GM21737 (cell line): ENCODE measurements around the gene PSMA6.
"Not testable (repeated sequence)": the region's sequence is repeated elsewhere in the genome, so short reads cannot be mapped to it uniquely, and the experiment has no call there.

Experiments used
- ATAC-seq: cut with Tn5 transposase; IDR thresholded peaks from one replicate; pipeline ENCODE4 v1.9.1; 2021; ENCODE audit warnings: mild to moderate bottlenecking, moderate library complexity; ENCODE audit not compliant: unreplicated experiment

PSMA6 gene

DNA sequence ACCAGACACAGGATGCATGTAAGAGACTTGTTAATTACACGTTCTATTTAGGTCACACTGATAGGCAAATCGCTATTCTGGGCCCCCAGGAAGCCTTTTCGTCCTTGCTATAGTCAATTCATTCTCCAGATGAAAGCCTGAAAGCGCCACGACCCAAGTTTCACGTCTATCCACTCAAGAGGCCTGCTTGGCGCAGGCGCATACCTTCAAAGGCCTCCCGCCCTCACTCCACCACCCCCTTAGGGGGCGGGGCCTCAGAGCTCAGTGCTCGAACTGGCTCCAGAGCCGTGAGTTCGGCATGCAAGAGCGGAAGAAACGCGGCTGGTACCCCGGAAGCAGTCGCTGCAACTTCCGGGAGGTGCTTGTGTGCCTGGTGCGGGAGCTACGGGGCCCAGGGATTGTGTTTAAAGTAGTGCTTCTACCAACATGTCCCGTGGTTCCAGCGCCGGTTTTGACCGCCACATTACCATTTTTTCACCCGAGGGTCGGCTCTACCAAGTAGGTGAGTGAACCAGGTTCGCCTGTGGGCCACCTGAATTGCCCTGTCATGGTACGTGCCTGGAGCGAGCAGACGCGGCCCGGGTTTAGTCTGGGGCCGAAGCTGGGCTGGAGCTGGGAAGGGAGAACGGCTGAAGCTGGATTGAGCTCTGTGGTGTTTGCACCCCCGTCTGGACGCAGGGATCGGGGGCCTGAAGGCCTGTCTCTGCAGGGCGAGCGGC lies at the start of gene PSMA6:
Gene PSMA6, plus strand, starts transcription at position 332 of the 719 bp plus-strand sequence. Its CDS starts 95 bp downstream, at position 427.
- ATAC-seq, result peak; percentile 93

DNA sequence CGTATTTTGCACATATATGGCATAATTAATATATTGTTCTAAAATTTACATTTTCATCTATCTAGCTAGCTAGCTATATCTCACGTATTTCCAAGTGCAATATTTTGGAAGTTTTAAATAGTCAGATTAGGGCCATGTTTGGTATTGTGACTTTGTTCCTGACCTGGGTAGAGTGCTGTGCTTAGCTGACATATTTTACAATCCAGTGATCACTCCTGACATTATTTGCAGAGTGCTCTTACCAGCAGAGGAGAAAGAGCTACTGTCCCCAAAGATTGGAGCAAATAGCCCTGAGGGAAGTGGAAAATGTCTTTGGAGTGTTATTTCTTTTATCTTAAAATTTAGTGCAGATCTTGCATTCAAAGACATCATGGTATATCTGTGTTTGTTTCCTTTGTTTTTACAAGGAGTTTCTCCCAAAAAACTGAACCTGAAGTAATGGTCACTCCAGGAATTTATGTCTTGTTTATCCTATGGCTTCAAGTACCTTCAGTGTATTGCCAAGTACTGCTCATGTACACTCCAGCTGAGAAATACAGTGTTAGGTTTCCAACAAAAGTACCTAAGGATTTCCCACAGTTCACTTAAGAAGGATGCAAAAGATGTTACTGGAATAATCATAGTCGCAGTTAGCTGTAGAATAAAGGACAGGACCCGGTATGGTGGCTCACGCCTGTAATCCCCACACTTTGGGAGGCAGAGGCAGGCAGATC lies 49.4 kb upstream of the PSMA6 start:
- no peak for ATAC-seq

DNA sequence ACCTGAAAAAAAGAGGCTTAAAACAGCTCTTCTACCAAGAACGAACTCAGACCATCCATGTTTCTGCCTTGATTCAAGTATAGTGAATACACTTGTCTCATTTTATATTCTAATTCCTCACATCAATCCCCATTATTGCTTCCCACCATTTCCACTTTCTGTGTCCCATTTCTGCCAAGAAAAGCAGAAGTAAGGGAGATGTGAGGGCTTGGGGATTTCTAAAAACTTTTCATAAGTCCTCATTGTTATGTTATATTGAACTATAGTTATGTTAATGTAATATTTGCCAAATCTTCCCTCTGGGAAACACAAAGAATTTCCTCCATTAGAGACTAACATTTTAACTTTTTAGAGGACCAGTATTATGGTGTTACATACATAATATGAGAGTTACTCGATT lies 48.2 kb upstream of the PSMA6 start:
- ATAC-seq, result no peak

DNA sequence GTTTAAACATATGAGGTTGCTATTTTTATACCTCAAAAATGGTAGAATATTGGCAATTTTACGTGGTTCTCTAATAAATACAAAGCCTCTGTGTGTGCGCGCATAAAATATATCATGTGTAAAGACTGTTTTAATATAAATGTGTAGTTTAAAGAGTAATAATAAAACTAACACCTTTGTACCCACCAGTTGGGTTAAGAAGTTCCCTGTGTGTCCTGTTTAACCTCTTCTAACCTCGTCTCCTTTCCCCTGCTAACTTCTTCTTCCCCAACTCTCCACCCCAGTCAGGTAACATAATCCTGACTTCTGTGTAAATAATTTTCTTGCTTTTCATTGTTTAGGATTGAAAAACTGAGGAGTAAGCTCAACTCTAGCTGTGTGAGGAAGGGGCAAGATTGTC lies 47.6 kb upstream of the PSMA6 start:
- no peak for ATAC-seq

DNA sequence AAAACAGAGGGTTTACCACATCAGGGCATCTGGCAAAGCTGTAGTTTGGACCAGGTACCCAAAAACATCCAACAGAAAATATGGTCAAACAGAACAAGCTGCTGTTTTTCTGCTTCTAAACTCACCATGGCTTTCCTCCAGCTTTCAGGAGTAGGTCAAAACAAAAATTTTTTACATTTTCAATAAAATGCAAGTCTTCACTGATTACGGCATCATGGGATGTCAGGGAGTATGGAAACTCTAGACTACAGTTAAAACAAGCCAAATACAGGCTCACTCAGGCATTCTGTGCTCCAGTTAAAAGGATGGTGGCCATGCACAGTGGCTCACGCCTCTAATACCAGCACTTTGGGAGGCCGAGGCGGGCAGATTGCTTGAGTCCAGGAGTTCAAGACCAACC lies 47.1 kb upstream of the PSMA6 start:
- no peak for ATAC-seq

DNA sequence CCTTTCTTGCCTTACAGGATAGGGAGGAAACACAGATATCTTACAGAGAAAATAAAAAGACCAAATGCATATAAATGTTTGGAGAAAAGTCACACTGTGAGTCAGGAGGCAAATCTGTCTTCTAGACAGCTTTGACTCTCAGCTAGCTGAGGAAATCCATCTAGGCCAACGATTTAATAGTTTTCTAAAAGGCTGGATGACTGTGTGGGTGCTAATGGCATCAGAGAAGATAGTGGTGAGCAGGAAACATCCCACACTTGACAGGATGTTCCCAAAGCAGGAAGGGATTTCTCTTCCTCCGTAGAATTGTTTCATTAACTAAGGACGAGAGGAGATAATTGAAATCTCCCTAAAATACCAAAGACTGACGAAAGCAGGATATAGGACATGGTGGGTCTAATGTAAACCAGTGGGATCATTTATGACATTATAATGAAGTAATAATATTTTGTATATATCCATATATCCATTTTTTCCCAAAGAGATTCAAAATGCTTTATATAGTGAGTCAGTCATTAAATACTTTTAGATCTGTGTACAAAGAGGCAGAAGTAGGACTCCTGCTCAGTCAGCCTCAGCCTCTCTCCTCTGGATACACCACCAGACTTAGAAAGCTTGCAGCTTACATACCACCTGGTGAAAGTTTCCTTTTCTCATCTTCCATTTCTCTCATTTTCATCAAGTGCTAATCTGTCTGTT lies 44.3 kb upstream of the PSMA6 start:
- ATAC-seq, result no peak

DNA sequence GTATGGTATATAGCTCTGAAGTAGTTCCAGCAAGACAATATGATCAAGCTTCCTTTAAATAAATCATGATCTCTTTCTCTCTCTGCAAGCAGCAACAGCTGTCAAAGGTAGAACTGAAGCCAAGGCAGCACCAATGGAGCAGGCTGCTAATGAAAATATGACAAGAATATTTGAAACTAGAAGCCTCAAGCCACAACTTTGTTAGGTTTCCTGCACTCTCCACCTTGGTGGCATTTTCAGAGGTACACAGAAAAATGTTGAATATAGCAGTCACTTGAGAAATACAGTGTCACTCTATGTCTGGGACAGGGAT lies 43.8 kb upstream of the PSMA6 start:
- ATAC-seq, result no peak

DNA sequence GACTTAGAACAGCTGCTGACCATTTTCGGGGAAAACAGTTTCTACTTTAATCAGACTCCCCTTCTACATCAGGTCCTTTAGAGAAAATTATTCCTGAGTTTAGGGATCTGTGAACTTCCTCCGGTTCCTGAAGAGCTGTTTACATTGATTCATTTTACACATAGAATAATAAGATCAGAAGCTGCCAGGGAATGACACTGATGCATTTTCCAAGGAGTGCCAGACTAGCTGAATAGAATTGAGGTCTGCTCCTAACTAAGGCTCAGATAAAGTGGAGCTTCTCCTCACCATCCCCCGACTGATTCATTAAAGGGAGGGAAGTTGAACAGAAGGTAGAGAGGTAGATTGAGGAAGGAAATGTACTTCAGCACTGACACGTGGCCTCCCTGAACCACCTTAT lies 41.9 kb upstream of the PSMA6 start:
- ATAC-seq, result no peak

DNA sequence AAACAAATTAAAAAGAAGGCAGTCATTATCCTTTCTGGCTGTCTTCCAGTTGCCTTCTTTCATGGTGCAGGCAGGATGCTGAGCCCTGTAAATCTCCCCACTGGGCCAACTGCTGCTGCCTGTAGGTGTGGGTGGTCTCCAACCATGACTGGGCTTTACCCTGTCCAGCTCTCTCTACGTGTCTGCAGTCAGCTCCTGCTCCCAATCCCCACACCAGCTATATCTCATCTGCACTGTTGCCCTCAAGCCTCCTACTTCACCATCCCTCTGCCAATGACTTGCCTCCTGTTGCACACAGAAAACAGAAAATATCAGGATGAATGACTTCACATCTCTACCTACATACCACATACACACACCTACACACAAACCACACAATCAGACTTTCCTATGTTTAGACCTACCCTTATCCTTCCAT lies 39.7 kb upstream of the PSMA6 start:
- no peak for ATAC-seq

DNA sequence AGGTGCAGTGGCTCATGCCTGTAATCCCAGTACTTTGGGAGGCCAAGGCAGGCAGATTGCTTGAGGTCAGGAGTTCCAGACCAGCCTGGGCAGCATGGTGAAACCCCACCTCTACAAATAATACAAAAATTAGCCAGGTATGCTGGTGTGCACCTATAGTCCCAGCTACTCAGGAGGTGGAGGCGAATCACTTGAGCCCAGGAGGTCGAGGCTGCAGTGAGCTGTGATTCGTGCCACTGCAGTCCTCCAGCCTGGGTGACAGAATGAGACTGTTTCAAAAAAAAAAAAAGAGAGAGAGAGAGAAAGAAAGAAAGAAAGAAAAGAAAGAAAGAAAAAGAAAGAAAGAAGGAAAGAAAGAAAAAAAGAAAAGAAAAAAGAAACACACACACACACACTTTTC lies 39.1 kb upstream of the PSMA6 start:
- ATAC-seq, result not testable (repeated sequence)

DNA sequence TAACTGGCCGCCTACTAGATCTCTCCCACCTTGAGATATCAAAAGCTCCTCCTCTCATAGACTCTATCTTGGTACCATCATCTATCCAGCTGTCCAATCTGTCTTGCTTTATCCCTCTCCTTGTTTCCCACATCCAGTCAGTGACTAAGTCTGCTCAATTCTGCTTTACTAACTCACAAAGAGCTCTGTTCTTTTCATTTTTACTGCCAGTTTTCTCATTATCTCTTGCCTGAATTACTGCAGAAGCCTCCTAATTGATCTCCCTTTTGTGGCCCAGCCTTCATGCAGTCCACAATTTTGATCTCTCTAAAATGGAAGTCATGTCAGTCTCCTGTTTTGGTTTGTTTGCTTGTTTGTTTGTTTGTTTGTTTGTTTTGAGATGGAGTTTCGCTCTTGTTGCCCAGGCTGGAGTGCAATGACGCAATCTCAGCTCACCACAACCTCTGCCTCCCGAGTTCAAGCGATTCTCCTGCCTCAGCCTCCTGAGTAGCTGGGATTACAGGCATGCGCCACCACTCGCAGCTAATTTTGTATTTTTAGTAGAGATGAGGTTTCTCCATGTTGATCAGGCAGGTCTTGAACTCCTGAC lies 38.1 kb upstream of the PSMA6 start:
- ATAC-seq, result not testable (repeated sequence)

DNA sequence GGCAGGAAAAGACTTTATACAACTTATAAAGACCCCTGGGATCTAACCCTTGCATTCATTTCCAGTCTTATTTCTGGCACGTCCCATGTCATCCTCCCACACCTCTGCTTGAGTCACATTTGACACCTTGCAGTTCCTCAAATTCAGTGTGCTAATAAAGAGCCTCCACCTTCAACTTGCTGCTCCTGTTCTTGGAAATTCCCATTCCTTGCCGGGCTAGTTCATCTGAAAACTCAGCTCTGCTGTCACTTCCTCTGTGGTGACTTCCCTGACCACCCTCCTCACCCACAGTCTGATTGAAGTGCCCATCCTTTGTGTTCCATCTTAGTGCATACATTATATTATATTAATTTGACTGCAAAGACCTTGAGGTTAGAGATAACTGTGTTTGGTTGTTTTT lies 37.4 kb upstream of the PSMA6 start:
- ATAC-seq, result no peak

DNA sequence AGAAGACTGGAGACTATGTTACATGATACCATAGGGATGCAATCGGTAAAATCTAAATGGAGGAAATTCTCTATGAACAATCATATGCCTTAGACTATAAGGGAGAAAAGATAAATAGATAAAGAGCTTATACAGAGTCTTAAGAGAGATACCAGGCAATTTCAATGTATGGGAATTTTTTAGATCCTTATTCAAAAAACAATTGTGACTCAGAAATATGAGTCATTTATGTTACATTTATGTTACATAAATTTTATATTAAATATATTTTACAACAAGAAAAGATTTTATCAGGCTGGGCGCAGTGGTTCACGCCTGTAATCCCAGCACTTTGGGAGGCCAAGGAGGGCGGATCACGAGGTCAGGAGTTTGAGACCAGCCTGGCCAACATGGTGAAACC lies 36.5 kb upstream of the PSMA6 start:
- no peak for ATAC-seq

DNA sequence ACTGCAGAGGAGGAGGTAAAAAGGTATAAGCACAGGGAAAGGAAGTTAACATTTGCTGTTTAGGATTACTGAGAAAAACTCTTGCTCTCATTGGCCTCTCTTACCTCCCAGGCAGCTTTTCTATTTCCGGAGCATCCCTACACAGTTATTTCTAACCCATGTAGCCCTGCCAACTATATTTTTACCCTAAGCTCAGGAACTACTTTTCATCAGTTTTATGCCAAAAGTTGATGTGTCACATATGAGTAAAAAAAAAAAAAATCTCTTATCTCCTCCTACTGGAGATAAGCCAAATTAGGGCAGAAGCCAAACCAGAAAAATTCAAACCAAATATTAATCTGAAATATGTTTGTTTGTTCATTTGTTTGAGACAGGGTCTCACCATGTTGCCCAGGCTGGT lies 34.4 kb upstream of the PSMA6 start:
- no peak for ATAC-seq

DNA sequence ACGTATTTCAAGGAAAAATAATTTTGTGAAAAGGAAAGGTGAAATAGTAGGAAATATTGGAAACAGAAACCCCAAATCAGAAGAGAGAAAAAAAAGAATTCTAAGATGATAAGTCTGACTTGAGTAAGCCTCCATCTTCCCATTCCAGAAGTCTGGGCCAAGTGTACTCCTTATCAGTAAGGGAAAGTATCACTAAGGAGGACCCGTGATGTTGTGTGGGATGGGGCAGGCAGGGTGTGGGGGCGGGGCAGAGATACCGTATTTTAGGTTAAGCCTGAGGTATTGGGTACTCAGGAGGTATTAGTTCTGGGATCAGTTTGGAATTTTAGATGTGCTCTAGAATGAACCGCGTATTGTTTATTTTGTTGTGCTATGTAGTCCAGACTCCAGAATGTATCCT lies 33.8 kb upstream of the PSMA6 start:
- no peak for ATAC-seq

DNA sequence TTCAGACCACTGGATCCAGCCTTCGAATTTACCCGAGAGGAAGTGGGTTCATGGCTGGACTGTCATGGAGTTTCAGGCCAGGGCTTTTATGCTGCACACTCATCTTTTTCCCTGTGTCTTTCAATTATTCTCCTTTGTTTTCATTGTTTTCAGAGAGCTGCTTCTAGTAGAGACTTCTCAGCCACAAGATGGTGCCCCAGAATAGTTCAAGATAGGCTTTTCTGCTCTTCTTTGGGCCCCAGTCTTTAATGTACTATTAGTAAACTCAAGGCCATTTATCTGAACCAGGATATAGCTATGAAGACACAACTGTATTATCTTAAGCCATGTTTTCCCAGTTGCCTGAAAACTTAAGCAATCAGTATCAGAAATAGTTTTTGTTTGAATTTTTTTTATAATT lies 30.4 kb upstream of the PSMA6 start:
- no peak for ATAC-seq

DNA sequence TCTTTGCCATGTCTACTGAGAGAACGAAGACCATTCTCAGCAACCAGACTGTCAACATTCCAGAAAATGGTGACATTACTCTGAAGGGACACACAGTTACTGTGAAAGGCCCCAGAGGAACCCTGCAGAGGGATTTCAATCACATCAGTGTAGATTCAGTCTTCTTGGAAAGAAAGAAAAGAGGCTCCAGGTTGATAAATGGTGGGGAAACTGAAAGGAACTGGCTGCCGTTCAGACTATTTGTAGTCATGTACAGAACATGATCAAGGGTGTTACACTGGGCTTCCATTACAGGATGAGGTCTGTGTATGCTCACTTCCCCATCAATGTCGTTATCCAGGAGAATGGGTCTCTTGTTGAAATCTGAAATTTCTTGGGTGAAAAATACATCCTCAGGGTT lies 29.7 kb upstream of the PSMA6 start:
- ATAC-seq, result no peak

DNA sequence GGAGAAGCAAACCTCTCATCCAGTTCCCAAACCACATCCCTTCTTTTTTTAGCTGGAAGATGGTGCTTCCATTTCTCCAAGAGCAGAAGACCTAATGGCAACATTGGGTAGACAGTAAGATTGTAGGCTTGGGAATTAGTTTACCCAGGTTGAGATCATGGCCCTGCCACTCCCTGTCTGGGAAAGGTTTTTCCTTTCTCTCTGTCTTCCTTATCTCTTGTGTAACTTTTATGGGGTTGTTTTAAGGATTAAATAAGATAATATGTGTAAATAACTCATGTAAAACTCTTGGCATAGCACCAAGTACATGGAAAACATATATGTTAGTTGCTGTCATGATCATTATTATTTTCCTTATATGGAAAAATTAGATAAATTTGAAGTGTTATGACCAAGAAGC lies 23.2 kb upstream of the PSMA6 start:
- no peak for ATAC-seq

DNA sequence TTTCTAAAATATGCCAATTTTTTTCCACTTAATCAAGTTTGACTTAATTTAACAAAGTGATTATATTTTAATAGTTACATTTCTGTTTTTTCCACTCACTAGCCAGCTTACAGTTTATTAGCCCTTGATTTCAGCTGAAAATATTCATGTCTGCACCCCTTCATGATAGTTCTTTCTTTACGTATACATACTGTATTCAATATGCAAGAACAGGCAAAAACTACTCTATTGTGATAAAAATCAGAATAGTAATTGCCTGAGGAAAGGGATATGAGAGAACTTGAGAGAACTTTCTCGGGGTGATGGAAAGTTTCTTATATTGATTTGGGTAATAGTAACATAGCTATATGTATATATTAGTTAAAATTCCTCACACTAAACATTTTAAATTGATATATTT lies 17.4 kb upstream of the PSMA6 start:
- ATAC-seq, result no peak

DNA sequence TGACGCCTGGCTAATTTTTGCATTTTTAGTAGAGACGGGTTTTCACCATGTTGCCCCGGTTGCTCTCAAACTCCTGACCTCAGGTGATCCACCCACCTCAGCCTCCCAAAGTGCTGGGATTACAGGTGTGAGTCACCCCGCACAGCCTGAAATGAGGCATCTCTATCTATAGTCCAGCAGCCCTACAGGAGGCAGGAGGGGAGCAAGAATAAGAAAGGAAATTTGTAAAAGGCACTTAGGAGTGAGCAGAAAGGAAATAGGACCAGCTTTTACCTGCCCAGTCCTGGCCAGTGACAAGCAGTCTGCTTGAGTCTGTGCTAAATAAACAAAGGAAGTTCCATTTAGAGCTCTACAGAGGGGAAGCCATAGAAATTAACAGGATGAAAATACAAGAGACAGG lies 15.0 kb upstream of the PSMA6 start:
- no peak for ATAC-seq

DNA sequence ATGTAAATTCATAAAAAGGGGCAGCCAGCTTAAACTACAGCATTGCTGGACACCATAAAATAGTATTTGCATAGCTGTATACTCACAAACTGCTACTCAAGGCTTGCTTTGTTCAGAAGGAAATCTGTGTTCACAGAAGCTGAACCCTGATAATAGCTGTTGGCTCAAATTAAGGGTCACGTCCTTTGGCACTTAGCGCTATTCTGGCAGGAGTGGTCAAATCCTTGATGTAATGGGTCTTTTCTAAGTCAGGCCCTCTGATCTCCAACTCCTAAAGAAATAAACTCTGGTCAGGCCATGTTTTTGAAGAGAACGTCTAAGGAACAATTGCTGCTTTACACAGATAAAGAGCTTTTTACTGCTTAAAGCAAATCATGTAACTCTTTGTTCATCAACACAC lies 12.8 kb upstream of the PSMA6 start:
- ATAC-seq, result no peak

DNA sequence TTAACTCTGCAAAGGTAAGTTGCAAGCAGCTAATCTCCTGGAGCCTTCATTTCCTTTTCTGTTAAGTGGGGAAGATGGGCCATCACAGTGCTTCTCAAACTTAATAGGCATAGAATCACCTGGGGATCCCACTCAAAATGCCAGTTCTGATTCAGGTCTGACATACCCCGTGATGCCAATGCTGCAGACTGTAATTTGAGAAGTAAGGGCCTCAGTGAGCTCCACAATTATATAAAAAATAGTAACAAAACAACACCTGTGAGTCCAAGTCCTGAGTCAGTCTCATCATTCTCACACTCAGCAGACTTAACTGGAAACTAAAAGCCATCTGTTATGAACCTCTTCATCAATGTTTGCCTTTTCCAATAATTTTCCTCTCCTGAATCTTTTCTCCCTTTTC lies 10.8 kb upstream of the PSMA6 start:
- ATAC-seq, result no peak
